NOMO-1 treated with dmso at 0.1 percent for 144 hours (cell line): ENCODE results near the gene CR1.
"Not testable (repeated sequence)": the region's sequence is repeated elsewhere in the genome, so short reads cannot be mapped to it uniquely, and the experiment has no call there.

Experiments used
- DNase-seq: peaks from one replicate; lab custom pipeline; 2025; ENCODE audit not compliant: unreplicated experiment; lab: John Stamatoyannopoulos, UW

CR1 gene

DNA sequence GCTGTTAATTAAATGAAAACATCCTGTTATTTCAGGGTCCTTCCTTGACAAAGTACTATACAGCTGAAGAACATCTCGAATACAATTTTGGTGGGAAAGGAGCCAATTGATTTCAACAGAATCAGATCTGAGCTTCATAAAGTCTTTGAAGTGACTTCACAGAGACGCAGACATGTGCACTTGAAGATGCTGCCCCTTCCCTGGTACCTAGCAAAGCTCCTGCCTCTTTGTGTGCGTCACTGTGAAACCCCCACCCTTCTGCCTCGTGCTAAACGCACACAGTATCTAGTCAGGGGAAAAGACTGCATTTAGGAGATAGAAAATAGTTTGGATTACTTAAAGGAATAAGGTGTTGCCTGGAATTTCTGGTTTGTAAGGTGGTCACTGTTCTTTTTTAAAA lies 143.4 kb downstream of the CR1 start:
- DNase-seq: not testable (repeated sequence)

DNA sequence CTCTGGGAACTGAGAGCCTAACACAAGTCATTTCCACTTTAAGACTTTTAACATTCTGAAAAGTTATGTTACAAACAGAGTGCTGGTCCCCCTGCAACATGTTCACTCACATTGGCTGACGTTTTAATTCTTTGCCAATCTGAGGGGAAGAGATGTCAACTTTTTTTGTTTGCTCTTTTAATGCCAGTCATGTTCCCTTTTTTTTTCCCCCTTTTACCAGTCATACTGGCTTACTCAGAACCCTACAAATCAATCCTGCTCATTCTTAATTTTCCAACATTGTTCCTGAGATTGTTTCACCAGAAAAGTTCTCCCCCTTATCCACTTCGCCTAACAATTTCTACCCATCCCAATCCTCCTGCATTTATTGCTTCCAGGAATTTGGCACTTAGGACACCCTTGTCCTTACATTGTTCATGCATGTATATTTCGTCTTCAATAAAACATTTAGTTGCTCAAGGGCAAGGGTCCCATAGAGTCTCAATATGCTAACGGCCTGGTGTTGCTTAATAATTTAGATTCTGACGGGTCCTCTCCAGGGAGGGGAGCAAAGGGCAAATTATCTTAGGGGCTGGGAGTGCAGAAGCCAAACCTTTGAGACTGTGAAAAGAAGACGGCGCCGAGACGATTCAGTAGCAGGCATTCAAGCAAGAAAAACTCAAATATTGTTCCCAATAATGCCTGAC lies 148.4 kb downstream of the CR1 start:
- no peak for DNase-seq

GRCh38 chr1:207644852-207645634 lies 149.1 kb downstream of the CR1 start, which contains the start of gene CR1L:
TSS of gene CR1L (plus strand) at chr1:207645133. CDS start at chr1:207645234, 101 bp downstream.
- peak; percentile 19 for DNase-seq

- DNase-seq: no peak
Measured at GRCh38 chr1:207645635-207646081, 149.7 kb downstream of the CR1 start.

DNA sequence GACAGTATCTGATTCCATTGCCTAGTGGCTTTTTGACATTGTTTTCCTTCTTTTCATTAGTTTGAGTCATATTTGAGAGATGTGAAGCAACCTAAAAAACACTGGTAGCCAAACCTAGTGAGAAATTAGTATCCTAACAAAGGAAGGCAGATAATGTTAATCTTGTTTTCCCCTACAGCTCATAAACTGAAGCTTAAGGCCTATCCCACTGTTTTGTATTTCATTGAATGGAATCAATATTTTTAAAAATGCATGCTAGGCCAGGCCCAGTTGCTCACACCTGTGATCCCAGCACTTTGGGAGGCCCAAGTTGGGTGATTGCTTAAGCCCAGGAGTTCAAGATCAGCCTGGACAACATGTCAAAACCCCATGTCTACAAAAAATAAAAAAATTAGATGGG lies 150.2 kb downstream of the CR1 start:
- no peak for DNase-seq

GRCh38 chr1:207646944-207647579 lies 151.1 kb downstream of the CR1 start:
- DNase-seq: no peak

DNA sequence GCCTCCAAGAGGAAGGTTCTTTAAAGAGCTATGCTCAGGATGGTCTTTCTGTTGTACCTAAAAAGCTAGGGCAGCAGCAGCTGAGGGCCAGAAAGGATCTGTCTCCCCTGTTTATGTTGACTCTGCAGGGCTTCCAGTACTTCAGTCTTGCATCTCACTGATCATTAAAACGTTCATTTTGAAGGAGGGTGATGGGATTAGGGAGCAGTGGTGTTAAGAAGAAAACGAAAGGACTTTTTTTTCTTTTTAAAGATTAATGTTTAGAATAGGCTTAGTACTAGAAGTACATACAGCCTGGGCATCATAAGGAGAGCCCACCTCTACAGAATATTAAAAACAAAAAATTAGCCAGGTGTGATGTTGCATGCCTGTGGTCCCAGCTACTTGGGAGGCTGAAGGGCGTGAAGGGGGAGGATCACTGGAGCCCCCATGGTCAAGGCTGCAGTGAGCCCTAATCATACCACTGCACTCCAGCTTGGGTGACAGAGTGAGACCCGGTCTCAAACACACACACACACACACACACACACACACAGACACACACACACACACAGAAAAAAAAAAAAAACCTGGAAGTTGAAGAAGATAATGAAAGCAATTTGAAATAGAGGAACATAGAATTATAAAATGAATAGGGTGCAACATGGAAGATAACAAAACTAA lies 151.8 kb downstream of the CR1 start:
- DNase-seq: no peak

- DNase-seq: no peak
Measured at GRCh38 chr1:207648334-207649209, 152.6 kb downstream of the CR1 start.

GRCh38 chr1:207649210-207649753 lies 153.3 kb downstream of the CR1 start:
- DNase-seq: no peak

GRCh38 chr1:207649865-207650580 lies 154.1 kb downstream of the CR1 start:
- DNase-seq: no peak

DNA sequence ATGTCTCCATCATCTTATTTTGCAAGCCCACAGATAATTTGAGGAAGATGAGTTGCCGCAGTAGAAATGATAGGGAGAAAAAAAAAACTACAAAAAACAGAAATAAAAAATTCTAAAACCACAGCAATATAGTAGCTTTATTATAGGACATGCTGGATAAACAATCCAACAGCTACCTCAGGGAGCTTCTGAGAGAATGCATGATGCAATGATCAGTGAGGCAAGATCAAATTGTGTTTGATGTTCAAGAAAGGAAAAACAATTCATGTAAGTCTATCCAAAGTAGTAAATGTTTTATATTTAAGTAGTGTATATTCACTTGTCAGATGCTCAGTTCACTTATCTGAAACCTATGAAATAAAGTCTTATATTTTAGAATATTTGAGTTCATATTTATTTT lies 155.6 kb downstream of the CR1 start:
- DNase-seq: no peak

DNA sequence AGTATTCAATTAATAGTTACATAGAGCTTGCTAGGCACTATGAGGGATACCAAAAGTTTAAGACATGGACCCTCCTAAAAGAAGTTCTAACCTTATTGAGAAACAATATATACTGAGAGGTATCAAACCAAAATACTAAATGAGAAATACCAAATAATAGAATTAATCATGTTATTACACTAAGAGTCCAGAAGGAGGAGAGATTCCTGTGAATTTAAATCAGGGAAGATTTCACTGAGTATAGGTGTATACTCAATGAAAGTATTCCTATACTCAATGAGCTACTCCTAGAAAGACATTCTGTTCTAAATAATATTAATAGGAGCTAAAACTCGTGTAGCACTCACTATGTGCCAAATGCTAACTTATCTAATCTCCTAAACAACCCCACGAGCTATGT lies 158.4 kb downstream of the CR1 start:
- no peak for DNase-seq

- no peak for DNase-seq
Measured at GRCh38 chr1:207658408-207658807, 162.5 kb downstream of the CR1 start.

DNA sequence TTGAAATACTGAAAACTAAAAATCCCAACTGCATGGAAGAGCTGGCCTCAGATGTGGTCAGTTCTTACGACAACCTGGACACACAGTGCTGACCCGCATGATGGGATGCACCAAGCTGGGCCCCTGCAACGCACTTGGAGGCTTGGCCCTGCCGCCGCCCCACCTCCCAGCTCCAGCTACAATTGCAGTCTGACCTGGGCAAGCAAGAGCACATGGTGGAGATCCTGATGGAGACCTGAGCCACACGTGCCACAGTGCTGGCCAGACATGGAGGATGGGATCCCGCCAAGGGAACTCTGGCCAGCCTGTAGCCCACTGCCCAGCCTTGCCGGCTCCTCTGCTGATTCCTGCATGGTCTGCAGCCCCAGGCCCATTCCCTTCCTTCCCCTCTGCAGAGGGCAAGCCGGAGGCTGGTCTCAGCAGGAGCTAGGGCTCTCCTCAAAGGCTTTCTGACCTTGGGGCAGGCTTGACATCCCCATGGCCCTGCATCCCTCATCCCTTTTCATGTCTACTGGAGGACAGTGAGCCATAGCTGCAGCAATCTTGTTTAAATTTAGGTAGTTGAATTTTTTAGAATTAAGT lies 163.0 kb downstream of the CR1 start:
- DNase-seq: no peak

- no peak for DNase-seq
Measured at GRCh38 chr1:207659545-207660153, 163.7 kb downstream of the CR1 start.

- not testable (repeated sequence) for DNase-seq
Measured at GRCh38 chr1:207661420-207661819, 165.5 kb downstream of the CR1 start.

DNA sequence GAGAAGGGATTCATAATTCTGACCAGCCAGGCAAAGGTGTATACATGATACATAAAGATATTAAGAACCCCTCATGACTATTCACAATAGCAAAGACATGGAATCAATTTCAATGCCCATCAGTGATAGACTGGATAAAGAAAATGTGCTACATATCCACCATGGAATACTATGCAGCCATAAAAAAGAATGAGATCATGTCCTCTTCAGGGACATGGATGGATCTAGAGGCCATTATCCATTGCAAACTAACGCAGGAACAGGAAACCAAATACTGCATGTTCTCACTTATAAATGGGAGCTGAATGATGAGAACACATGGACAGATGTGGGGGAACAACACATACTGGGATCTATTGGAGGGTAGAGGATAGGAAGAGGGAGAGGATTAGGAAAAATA lies 170.4 kb downstream of the CR1 start:
- no peak for DNase-seq

GRCh38 chr1:207669528-207670009 lies 173.6 kb downstream of the CR1 start:
- DNase-seq: no peak

GRCh38 chr1:207670192-207670591 lies 174.2 kb downstream of the CR1 start:
- no peak for DNase-seq
